Mesenchymal stem cell (in vitro differentiated cells and primary cell): ENCODE results near the gene LGR6.

Experiments used
- DNase-seq: peaks from one replicate; pipeline ENCODE4 v3.0.0-alpha.2; 2013
- H2AFZ ChIP-seq: one replicate; pipeline ENCODE4 v1.6.1; 2013; ENCODE audit warnings: low read depth, mild to moderate bottlenecking, control low read depth, inconsistent platforms, low read length, moderate library complexity
- H2AK5ac ChIP-seq: 2 replicates; pipeline ENCODE4 v1.6.1; 2013; ENCODE audit warnings: low read length, moderate library complexity, mild to moderate bottlenecking, inconsistent platforms; ENCODE audit not compliant: severe bottlenecking
- H2BK120ac ChIP-seq: one replicate; pipeline ENCODE4 v1.6.1; 2013; ENCODE audit warnings: low read depth, mild to moderate bottlenecking, inconsistent platforms, low read length, moderate library complexity
- H2BK12ac ChIP-seq, 2 experiments: one replicate each; pipeline ENCODE4 v1.6.1; 2013; ENCODE audit warnings: inconsistent platforms in 2 of 2, low read length in 2 of 2, mild to moderate bottlenecking in 2 of 2, moderate library complexity in 2 of 2, control low read depth in 1 of 2
- H2BK15ac ChIP-seq: one replicate; pipeline ENCODE4 v1.6.1; 2013; ENCODE audit warnings: mild to moderate bottlenecking, low read depth, inconsistent platforms; ENCODE audit not compliant: poor library complexity, severe bottlenecking
- H2BK5ac ChIP-seq: 2 replicates; pipeline ENCODE4 v1.6.1; 2013; ENCODE audit warnings: low read depth, mild to moderate bottlenecking, low read length, control low read depth, inconsistent platforms; ENCODE audit not compliant: poor library complexity, severe bottlenecking
- H3K14ac ChIP-seq, 2 experiments: one replicate each; pipeline ENCODE4 v1.6.1; 2013; ENCODE audit warnings: inconsistent platforms in 2 of 2, low read length in 2 of 2, control low read depth in 1 of 2, mild to moderate bottlenecking in 1 of 2, moderate library complexity in 1 of 2
- H3K18ac ChIP-seq, 2 experiments: one replicate each; pipeline ENCODE4 v1.6.1; 2013; ENCODE audit warnings: inconsistent platforms in 2 of 2, low read length in 2 of 2, control low read depth in 1 of 2, low read depth in 1 of 2, mild to moderate bottlenecking in 1 of 2
- H3K23ac ChIP-seq, 2 experiments: one replicate each; pipeline ENCODE4 v1.6.1; 2013; ENCODE audit warnings: inconsistent platforms in 2 of 2, low read length in 2 of 2, mild to moderate bottlenecking in 2 of 2, moderate library complexity in 2 of 2, control low read depth in 1 of 2
- H3K27ac ChIP-seq: 2 replicates; pipeline ENCODE4 v1.5.1; 2013; ENCODE audit warnings: mild to moderate bottlenecking, moderate library complexity, low read length, control low read depth, inconsistent platforms; ENCODE audit not compliant: poor library complexity, severe bottlenecking
- H3K27me3 ChIP-seq, 2 experiments: 2 replicates each; pipeline versions ENCODE4 v1.6.1 to v1.7.0; 2013; ENCODE audit warnings: low read length in 2 of 2, mild to moderate bottlenecking in 2 of 2, moderate library complexity in 2 of 2, control low read depth in 1 of 2, inconsistent platforms in 1 of 2; ENCODE audit not compliant: control insufficient read depth in 1 of 2, insufficient read depth in 1 of 2
- H3K36me3 ChIP-seq, 2 experiments: 2 replicates each; pipeline versions ENCODE4 v1.6.1 to v1.7.0; 2013; ENCODE audit warnings: low read length in 2 of 2, control low read depth in 1 of 2, inconsistent platforms in 1 of 2, low read depth in 1 of 2, mild to moderate bottlenecking in 1 of 2; ENCODE audit not compliant: insufficient read depth in 2 of 2, control insufficient read depth in 1 of 2
- H3K4ac ChIP-seq, 2 experiments: one replicate each; pipeline ENCODE4 v1.6.1; 2013; ENCODE audit warnings: inconsistent platforms in 2 of 2, low read length in 2 of 2, mild to moderate bottlenecking in 2 of 2, moderate library complexity in 2 of 2, control low read depth in 1 of 2, low read depth in 1 of 2
- H3K4me1 ChIP-seq: 2 replicates; pipeline ENCODE4 v1.6.1; 2013; ENCODE audit warnings: low read depth, low read length, control low read depth; ENCODE audit not compliant: control insufficient read depth, insufficient read depth
- H3K4me2 ChIP-seq: 2 replicates; pipeline ENCODE4 v1.6.1; 2013; ENCODE audit warnings: low read length, mild to moderate bottlenecking, inconsistent platforms; ENCODE audit not compliant: poor library complexity, severe bottlenecking
- H3K4me3 ChIP-seq, 2 experiments: 2 replicates each; pipeline versions ENCODE4 v1.5.1 to v1.7.0; 2013; ENCODE audit warnings: low read length in 2 of 2, mild to moderate bottlenecking in 2 of 2, control low read depth in 1 of 2, low read depth in 1 of 2; ENCODE audit not compliant: insufficient read depth in 1 of 2
- H3K79me1 ChIP-seq: replicated peaks from 2 replicates; pipeline ENCODE4 v1.6.1; 2013; ENCODE audit warnings: mild to moderate bottlenecking, control low read depth, low read length, inconsistent platforms; ENCODE audit not compliant: poor library complexity, severe bottlenecking
- H3K9ac ChIP-seq: 2 replicates; pipeline ENCODE4 v1.7.0; 2013; ENCODE audit warnings: mild to moderate bottlenecking, low read length, moderate library complexity
- H3K9me3 ChIP-seq: 2 replicates; pipeline ENCODE4 v1.7.0; 2013; ENCODE audit warnings: mild to moderate bottlenecking, low read length; ENCODE audit not compliant: control insufficient read depth
- H4K8ac ChIP-seq: one replicate; pipeline ENCODE4 v1.6.1; 2013; ENCODE audit warnings: inconsistent platforms, mild to moderate bottlenecking, low read length, moderate library complexity
- H4K91ac ChIP-seq: one replicate; pipeline ENCODE4 v1.6.1; 2013; ENCODE audit warnings: mild to moderate bottlenecking, low read length, inconsistent platforms
- WGBS: methylation state at CpG from one replicate; pipeline ENCODE4 v1.1.7; 2013; ENCODE audit warnings: mixed read lengths; 5-methylcytosine and 5-hydroxymethylcytosine counted together

The LGR6 gene

GRCh38 chr1:202291001-202291400, 97.4 kb downstream of the LGR6 start:
- Histone ChIP-seq H3K79me1 (no peaks in the 10 kb centered on the region), H3K4me2 (no peak overlapping the region), H2BK15ac (no peak overlapping the region), H4K8ac (no peak overlapping the region), H2BK5ac (no peak overlapping the region), H3K9ac (no peak overlapping the region), H3K23ac (no peak overlapping the region), H3K14ac (no peak overlapping the region), H3K27me3 (peaks cover 0 to 79% of the 10 kb centered on the region in 2 experiments), H3K36me3 (no peaks in the 10 kb centered on the region), H3K18ac (no peak overlapping the region), H2AK5ac (no peak overlapping the region), H3K27ac (no peak overlapping the region), H4K91ac (no peak overlapping the region), H3K4me3 (no peak overlapping the region), H2BK120ac (no peak overlapping the region), H3K4ac (no peak overlapping the region), H3K9me3 (no peaks in the 10 kb centered on the region), H3K4me1 (peaks cover 14% of the 10 kb centered on the region), H2BK12ac (no peak overlapping the region), H2AFZ (no peak overlapping the region)
- 93% methylated on average over 1 of the region's 2 CpGs for WGBS
- DNase-seq, result no peak

GRCh38 chr1:202291961-202292712, 98.5 kb downstream of the LGR6 start:
- Histone ChIP-seq H3K4me2 (no peak overlapping the region), H3K79me1 (no peaks in the 10 kb centered on the region), H2AK5ac (no peak overlapping the region), H3K9ac (no peak overlapping the region), H4K91ac (no peak overlapping the region), H3K14ac (no peak overlapping the region), H3K27me3 (peaks cover 0 to 81% of the 10 kb centered on the region in 2 experiments), H3K36me3 (no peaks in the 10 kb centered on the region), H3K27ac (no peak overlapping the region), H3K4me3 (no peak overlapping the region), H4K8ac (no peak overlapping the region), H3K4ac (no peak overlapping the region), H2BK15ac (no peak overlapping the region), H2BK12ac (no peak overlapping the region), H3K18ac (no peak overlapping the region), H2BK5ac (no peak overlapping the region), H3K23ac (no peak overlapping the region), H3K4me1 (peaks cover 12% of the 10 kb centered on the region), H2BK120ac (no peak overlapping the region), H3K9me3 (no peaks in the 10 kb centered on the region), H2AFZ (no peak overlapping the region)
- peak; percentile 37 for DNase-seq
- 98% methylated on average over 4 of the region's 5 CpGs for WGBS

- H3K23ac ChIP-seq, result no peak overlapping the region
- H2AK5ac ChIP-seq, result no peak overlapping the region
Observed at GRCh38 chr1:202292773-202293172, 99.2 kb downstream of the LGR6 start.

GRCh38 chr1:202293569-202293968, 100.0 kb downstream of the LGR6 start:
- H4K91ac ChIP-seq, result no peak overlapping the region
- H3K23ac ChIP-seq, result no peak overlapping the region
- no peak overlapping the region for H2BK120ac ChIP-seq
- no peak overlapping the region for H4K8ac ChIP-seq
- peaks cover 0 to 78% of the 10 kb centered on the region in 2 experiments for H3K27me3 ChIP-seq
- H3K4me2 ChIP-seq, result no peak overlapping the region
- no peak overlapping the region for H2BK15ac ChIP-seq
- H2BK5ac ChIP-seq, result no peak overlapping the region
- no peak overlapping the region for H2AFZ ChIP-seq
- no peak overlapping the region for H2BK12ac ChIP-seq
- no peak overlapping the region for H3K27ac ChIP-seq
- H3K9me3 ChIP-seq, result no peaks in the 10 kb centered on the region
- H3K36me3 ChIP-seq, result no peaks in the 10 kb centered on the region
- peaks cover 11% of the 10 kb centered on the region for H3K4me1 ChIP-seq
- H3K18ac ChIP-seq, result no peak overlapping the region
- H3K9ac ChIP-seq, result no peak overlapping the region
- no peaks in the 10 kb centered on the region for H3K79me1 ChIP-seq
- H3K14ac ChIP-seq, result no peak overlapping the region
- H3K4me3 ChIP-seq, result no peak overlapping the region
- no peak overlapping the region for H2AK5ac ChIP-seq
- DNase-seq, result peak; percentile 42
- no peak overlapping the region for H3K4ac ChIP-seq
- WGBS, result 82% methylated on average over 4 of the region's 4 CpGs

More at GRCh38 chr1:202292773-202293172, 99.2 kb downstream of the LGR6 start:
- no peak overlapping the region for H3K27ac ChIP-seq
- no peak overlapping the region for H2AFZ ChIP-seq
- no peaks in the 10 kb centered on the region for H3K9me3 ChIP-seq
- DNase-seq, result no peak
- WGBS, result 100% methylated on average over 1 of the region's 1 CpG
- H2BK120ac ChIP-seq, result no peak overlapping the region
- no peak overlapping the region for H3K4me2 ChIP-seq
- H4K8ac ChIP-seq, result no peak overlapping the region
- H3K9ac ChIP-seq, result no peak overlapping the region
- H3K4ac ChIP-seq, result no peak overlapping the region
- no peak overlapping the region for H2BK15ac ChIP-seq
- peaks cover 12% of the 10 kb centered on the region for H3K4me1 ChIP-seq
- no peak overlapping the region for H3K14ac ChIP-seq
- no peak overlapping the region for H3K18ac ChIP-seq
- H3K27me3 ChIP-seq, result peaks cover 0 to 79% of the 10 kb centered on the region in 2 experiments
- no peak overlapping the region for H2BK5ac ChIP-seq
- no peak overlapping the region for H2BK12ac ChIP-seq
- no peaks in the 10 kb centered on the region for H3K36me3 ChIP-seq
- H3K4me3 ChIP-seq, result no peak overlapping the region
- no peak overlapping the region for H4K91ac ChIP-seq
- H3K79me1 ChIP-seq, result no peaks in the 10 kb centered on the region
